Vagina (tissue), 2 donors: ENCODE data around the gene FAM53A. TPM values are rescaled to one million over a fixed set of nuclear protein-coding genes. Genes with fewer than 3 reads are reported as not detected.

Experiments
- DNase-seq, 2 donors: peaks; one replicate each; pipeline ENCODE4 v3.0.0-alpha.2; 2017; ENCODE audit errors: extremely low spot score in 2 of 2
- H3K27ac ChIP-seq: fragments of 200-600 bp; sonication (generic); one replicate; pipeline ENCODE4 v1.5.1; 2019
- H3K27me3 ChIP-seq: fragments of 200-600 bp; sonication (generic); one replicate; pipeline ENCODE4 v1.5.1; 2019
- H3K36me3 ChIP-seq, 2 donors: fragments of 200-600 bp; sonication (generic); one replicate each; pipeline ENCODE4 v1.5.1; 2017 to 2019
- H3K4me1 ChIP-seq: fragments of 200-600 bp; sonication (generic); one replicate; pipeline ENCODE4 v1.5.1; 2019
- H3K4me3 ChIP-seq, 2 donors: fragments of 200-600 bp; sonication (generic); 1 replicate in 1 of 2; 2 replicates in 1 of 2; pipeline ENCODE4 v1.5.1; 2016 to 2019
- H3K9me3 ChIP-seq: fragments of 200-600 bp; sonication (generic); one replicate; pipeline ENCODE4 v1.5.1; 2019
- CTCF ChIP-seq, 3 experiments: fragments of 450-650 bp in 2 of 3; fragments of 200-600 bp in 1 of 3; sonication (generic) in 1 of 3; IDR thresholded peaks; one replicate each; pipeline ENCODE4 v1.5.1; 2017 to 2019; ENCODE audit warnings: antibody characterized with exemption in 3 of 3, mild to moderate bottlenecking in 2 of 3, moderate library complexity in 2 of 3
- POLR2A ChIP-seq, 2 donors: fragments of 450-650 bp; IDR thresholded peaks; one replicate each; pipeline ENCODE4 v1.6.1; 2017; ENCODE audit warnings: antibody characterized with exemption in 2 of 2, mild to moderate bottlenecking in 2 of 2, moderate library complexity in 2 of 2
- POLR2AphosphoS5 ChIP-seq, 2 donors: sonication (generic); formaldehyde crosslinking; IDR thresholded peaks; one replicate each; pipeline ENCODE4 v1.9.0; 2017; ENCODE audit warnings: antibody characterized with exemption in 2 of 2, mild to moderate bottlenecking in 2 of 2, low read depth in 1 of 2; ENCODE audit not compliant: insufficient read depth in 1 of 2
- intact Hi-C: fragments of 100-400 bp; cut with DNase I; formaldehyde crosslinking; loops from one replicate; pipeline ENCODE4 v1.15.1; 2023
- total RNA-seq: library from RNA; depleted of rRNA; stranded (reverse); fragments of >200 nt; gene quantifications from one replicate; pipeline ENCODE4 v1.2.3, GENCODE V29; 2016

The FAM53A gene
- total RNA-seq, 1 donor from 2014 or later: 13.8 TPM

GRCh38 chr4:1600811-1601532 lies 83.1 kb downstream of the FAM53A start:
- H3K9me3 ChIP-seq: no peaks in the 10 kb centered on the region

DNA sequence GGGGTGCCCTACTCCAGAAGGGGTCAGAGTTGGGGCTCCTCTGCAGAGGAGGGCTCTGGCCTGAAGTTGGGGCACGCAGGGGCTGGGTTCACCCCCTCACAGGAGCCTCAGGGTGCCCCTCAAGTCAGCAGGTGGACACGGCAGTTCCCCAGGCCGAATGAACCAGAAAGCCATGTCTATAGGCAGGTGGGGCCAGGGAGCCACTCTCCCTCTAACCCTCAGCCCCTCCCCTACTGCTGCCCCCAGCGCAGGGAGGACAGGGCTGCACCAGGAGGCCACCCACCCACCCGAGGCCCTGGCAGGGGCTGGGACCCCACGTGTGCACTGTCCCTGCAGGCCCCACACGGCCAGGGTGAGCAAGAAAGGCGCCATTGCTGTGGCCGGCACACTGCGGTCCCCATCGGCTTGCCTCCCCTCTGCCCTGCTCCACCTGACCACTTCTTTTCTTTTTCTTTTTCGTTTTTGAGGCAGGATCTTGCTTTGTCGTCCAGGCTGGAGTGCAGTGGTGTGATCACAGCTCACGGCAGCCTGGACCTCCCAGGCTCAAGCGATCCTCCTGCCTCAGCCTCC lies 83.8 kb downstream of the FAM53A start:
- Histone ChIP-seq H3K9me3 (no peaks in the 10 kb centered on the region), H3K4me3 (no peak overlapping the region), H3K27ac (no peak overlapping the region), H3K36me3 (no peaks in the 10 kb centered on the region), H3K4me1 (peaks cover 14% of the 10 kb centered on the region), H3K27me3 (no peaks in the 10 kb centered on the region)
- DNase-seq: no peak
- TF ChIP-seq POLR2AphosphoS5 (IDR thresholded peaks at IDR 0.05; ENCODE audit: insufficient read depth in 1 of 2, low read depth in 1 of 2): no peak
- intact Hi-C loops: no loop called here

More at GRCh38 chr4:1600811-1601532, 83.1 kb downstream of the FAM53A start:
- H3K4me3 ChIP-seq: no peak overlapping the region
- H3K36me3 ChIP-seq: no peaks in the 10 kb centered on the region
- TF ChIP-seq POLR2A (IDR thresholded peaks at IDR 0.05): no peak
- no peak for TF ChIP-seq POLR2AphosphoS5 (IDR thresholded peaks at IDR 0.05; ENCODE audit: insufficient read depth in 1 of 2, low read depth in 1 of 2)
- no peak for TF ChIP-seq CTCF (IDR thresholded peaks at IDR 0.05)
- no peaks in the 10 kb centered on the region for H3K27me3 ChIP-seq
- no peak for DNase-seq
- no peak overlapping the region for H3K27ac ChIP-seq
- intact Hi-C loops: no loop called here
- peaks cover 14% of the 10 kb centered on the region for H3K4me1 ChIP-seq

- Histone ChIP-seq H3K27ac (no peak overlapping the region), H3K4me1 (peaks cover 10% of the 10 kb centered on the region), H3K4me3 (no peak overlapping the region), H3K36me3 (no peaks in the 10 kb centered on the region), H3K9me3 (no peaks in the 10 kb centered on the region), H3K27me3 (no peaks in the 10 kb centered on the region)
- intact Hi-C loops: no loop called here
- TF ChIP-seq POLR2AphosphoS5 (IDR thresholded peaks at IDR 0.05; ENCODE audit: insufficient read depth in 1 of 2, low read depth in 1 of 2) (no peak), CTCF (IDR thresholded peaks at IDR 0.05) (no peak), POLR2A (IDR thresholded peaks at IDR 0.05) (no peak)
- DNase-seq: no peak
Observed at GRCh38 chr4:1599491-1600210, 84.5 kb downstream of the FAM53A start.

DNA sequence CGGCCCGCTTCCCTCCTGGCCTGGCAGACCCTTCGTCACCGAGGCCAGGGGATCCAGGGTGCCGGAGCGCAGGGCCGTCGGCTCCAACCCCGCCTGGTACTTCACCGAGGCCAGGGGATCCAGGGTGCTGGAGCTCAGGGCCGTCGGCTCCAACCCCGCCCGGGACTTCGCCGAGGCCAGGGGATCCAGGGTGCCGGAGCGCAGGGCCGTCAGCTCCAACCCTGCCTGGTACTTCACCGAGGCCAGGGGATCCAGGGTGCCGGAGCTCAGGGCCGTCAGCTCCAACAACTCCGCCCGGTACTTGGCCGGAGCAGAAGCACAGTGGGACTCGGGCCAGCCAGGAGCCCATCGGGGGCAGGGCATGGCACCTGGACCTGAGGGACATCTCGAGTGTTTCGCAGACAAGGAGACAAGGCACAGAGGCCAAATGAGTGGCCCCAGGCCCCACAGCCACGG lies 85.1 kb downstream of the FAM53A start:
- Histone ChIP-seq H3K27me3 (no peaks in the 10 kb centered on the region), H3K4me3 (no peak overlapping the region), H3K9me3 (no peaks in the 10 kb centered on the region), H3K4me1 (peaks cover 4% of the 10 kb centered on the region), H3K27ac (no peak overlapping the region), H3K36me3 (no peaks in the 10 kb centered on the region)
- TF ChIP-seq POLR2AphosphoS5 (IDR thresholded peaks at IDR 0.05; ENCODE audit: insufficient read depth in 1 of 2, low read depth in 1 of 2): no peak
- no peak for TF ChIP-seq POLR2A (IDR thresholded peaks at IDR 0.05)
- TF ChIP-seq CTCF (IDR thresholded peaks at IDR 0.05): no peak
- intact Hi-C loops: no loop called here
- no peak for DNase-seq

DNA sequence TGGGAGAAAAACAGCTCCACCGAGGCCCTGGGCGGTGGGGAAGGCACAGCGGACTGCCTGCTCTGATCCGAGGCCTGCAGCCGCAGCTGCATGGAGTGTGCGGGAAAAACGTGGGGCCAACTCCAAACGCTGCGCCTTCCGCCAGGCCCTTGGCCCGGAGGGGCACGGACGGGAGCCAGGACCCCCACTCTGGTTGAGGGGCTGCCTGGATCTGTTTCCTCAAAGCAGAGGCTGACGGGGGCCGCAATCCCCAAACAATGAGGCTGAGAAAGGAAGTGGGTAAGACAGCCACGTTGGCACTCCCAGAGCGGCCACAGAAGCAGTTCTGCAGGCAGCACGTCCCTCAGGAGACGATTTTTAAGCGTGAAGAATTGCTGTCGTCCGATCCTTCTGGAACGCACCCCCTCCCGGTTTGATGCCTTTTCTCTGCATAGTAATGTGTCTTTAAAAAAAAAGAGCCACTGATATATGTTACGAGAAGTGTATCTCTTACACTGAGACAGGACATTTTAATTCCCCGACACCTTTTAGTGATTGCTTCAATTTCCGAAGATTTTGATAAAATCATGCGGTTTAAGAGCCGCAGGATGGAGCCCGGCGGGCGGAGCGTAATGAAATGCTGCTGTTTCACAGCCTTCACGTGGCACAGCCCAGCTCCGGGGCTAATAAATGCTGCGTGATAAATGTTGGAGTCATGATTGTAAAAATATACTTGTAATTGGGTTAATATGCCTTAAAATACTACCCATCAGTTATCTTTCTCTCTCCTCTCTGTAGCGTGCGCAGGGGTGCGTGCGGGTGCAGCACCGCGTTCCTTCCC lies 85.7 kb downstream of the FAM53A start:
- Histone ChIP-seq H3K4me3 (no peak overlapping the region), H3K4me1 (no peaks in the 10 kb centered on the region), H3K36me3 (no peaks in the 10 kb centered on the region), H3K9me3 (no peaks in the 10 kb centered on the region), H3K27me3 (no peaks in the 10 kb centered on the region), H3K27ac (no peak overlapping the region)
- TF ChIP-seq POLR2AphosphoS5 (IDR thresholded peaks at IDR 0.05; ENCODE audit: insufficient read depth in 1 of 2, low read depth in 1 of 2) (no peak), POLR2A (IDR thresholded peaks at IDR 0.05) (no peak), CTCF (IDR thresholded peaks at IDR 0.05) (no peak)
- intact Hi-C loops: no loop called here
- no peak for DNase-seq
